ENCODE results near the gene XRCC5. TPM values are rescaled to one million over a fixed set of nuclear protein-coding genes. Genes with fewer than 3 reads are reported as not detected.

Gene XRCC5
- total RNA-seq, 1 donor from 2014 or later, result 807 TPM

- Mint-ChIP-seq H3K4me1 (peaks cover 1% of the 10 kb centered on the region), H3K27ac (no peak overlapping the region), H3K36me3 (peaks cover 13% of the 10 kb centered on the region), H3K27me3 (ENCODE audit: insufficient read depth, low read depth) (no peaks in the 10 kb centered on the region), H3K4me3 (no peak overlapping the region), H3K9me3 (peaks cover 18% of the 10 kb centered on the region)
- H3K27ac ChIP-seq, result no peak overlapping the region
- TF ChIP-seq, protein P1, sequence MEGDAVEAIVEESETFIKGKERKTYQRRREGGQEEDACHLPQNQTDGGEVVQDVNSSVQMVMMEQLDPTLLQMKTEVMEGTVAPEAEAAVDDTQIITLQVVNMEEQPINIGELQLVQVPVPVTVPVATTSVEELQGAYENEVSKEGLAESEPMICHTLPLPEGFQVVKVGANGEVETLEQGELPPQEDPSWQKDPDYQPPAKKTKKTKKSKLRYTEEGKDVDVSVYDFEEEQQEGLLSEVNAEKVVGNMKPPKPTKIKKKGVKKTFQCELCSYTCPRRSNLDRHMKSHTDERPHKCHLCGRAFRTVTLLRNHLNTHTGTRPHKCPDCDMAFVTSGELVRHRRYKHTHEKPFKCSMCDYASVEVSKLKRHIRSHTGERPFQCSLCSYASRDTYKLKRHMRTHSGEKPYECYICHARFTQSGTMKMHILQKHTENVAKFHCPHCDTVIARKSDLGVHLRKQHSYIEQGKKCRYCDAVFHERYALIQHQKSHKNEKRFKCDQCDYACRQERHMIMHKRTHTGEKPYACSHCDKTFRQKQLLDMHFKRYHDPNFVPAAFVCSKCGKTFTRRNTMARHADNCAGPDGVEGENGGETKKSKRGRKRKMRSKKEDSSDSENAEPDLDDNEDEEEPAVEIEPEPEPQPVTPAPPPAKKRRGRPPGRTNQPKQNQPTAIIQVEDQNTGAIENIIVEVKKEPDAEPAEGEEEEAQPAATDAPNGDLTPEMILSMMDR (IDR thresholded peaks at IDR 0.05), result no peak
- no peak for TF ChIP-seq EZH2 (IDR thresholded peaks at IDR 0.05)
- no peak for TF ChIP-seq EZH2phosphoT487 (IDR thresholded peaks at IDR 0.05)
- H3K36me3 ChIP-seq, result no peaks in the 10 kb centered on the region
- DNase-seq (ENCODE audit: low spot score), result no peak
- no peak overlapping the region for H3K9ac ChIP-seq
- no peaks in the 10 kb centered on the region for H3K79me2 ChIP-seq (ENCODE audit: low read depth)
- H2AFZ ChIP-seq (replicated peaks), result no peak overlapping the region
- H3K4me1 ChIP-seq, result no peaks in the 10 kb centered on the region
- no peak overlapping the region for H3K4me3 ChIP-seq
- H3K4me2 ChIP-seq, result no peak overlapping the region
- no peaks in the 10 kb centered on the region for H3K27me3 ChIP-seq
- H4K20me1 ChIP-seq (ENCODE audit: low read depth), result no peaks in the 10 kb centered on the region
- H3F3A ChIP-seq (ENCODE audit: low read depth), result no peaks in the 10 kb centered on the region
- H3K9me3 ChIP-seq (ENCODE audit: low read depth), result no peaks in the 10 kb centered on the region
These were observed 127.3 kb downstream of the XRCC5 start for GRCh38 chr2:216236486-216236885.

DNA sequence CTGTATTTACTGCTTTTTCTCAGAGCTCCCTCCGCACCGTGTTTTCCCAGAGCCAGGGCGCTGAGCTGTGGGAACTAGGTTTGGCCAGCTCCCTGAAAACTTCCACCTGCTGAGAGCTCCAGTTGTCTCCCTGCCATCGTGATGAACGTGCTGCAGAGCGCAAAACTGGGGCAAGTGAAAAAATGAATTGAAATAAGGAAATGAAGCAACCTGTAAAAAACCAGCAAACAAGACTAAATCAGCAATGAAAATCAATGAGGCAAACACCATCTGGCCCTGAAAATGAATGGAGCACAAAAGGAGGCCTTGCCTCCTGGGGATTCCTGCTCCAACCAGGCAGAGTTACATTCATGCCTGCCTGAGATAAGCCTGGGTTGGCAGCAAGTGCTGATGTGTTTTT lies 133.2 kb downstream of the XRCC5 start:
- Mint-ChIP-seq H3K4me1 (peaks cover 17% of the 10 kb centered on the region), H3K36me3 (no peaks in the 10 kb centered on the region), H3K4me3 (no peak overlapping the region), H3K9me3 (no peaks in the 10 kb centered on the region), H3K27me3 (ENCODE audit: insufficient read depth, low read depth) (no peaks in the 10 kb centered on the region), H3K27ac (peak overlapping the region; percentile 55)
- H3K4me2 ChIP-seq, result peak overlapping the region; percentile 56
- no peak overlapping the region for H3K9ac ChIP-seq
- H3K4me3 ChIP-seq, result no peak overlapping the region
- H4K20me1 ChIP-seq (ENCODE audit: low read depth), result no peaks in the 10 kb centered on the region
- no peaks in the 10 kb centered on the region for H3K9me3 ChIP-seq (ENCODE audit: low read depth)
- DNase-seq (ENCODE audit: low spot score), result peak; percentile 52
- H3K27me3 ChIP-seq, result no peaks in the 10 kb centered on the region
- peaks cover 13% of the 10 kb centered on the region for H3K4me1 ChIP-seq
- H2AFZ ChIP-seq (replicated peaks), result peak overlapping the region; percentile 19
- no peak for TF ChIP-seq EZH2 (IDR thresholded peaks at IDR 0.05)
- TF ChIP-seq EZH2phosphoT487 (IDR thresholded peaks at IDR 0.05), result no peak
- TF ChIP-seq, protein P1 (IDR thresholded peaks at IDR 0.05), result no peak
- H3K27ac ChIP-seq, result peak overlapping the region; percentile 34
- no peaks in the 10 kb centered on the region for H3K36me3 ChIP-seq
- H3F3A ChIP-seq (ENCODE audit: low read depth), result peaks cover 11% of the 10 kb centered on the region
- no peaks in the 10 kb centered on the region for H3K79me2 ChIP-seq (ENCODE audit: low read depth)

DNA sequence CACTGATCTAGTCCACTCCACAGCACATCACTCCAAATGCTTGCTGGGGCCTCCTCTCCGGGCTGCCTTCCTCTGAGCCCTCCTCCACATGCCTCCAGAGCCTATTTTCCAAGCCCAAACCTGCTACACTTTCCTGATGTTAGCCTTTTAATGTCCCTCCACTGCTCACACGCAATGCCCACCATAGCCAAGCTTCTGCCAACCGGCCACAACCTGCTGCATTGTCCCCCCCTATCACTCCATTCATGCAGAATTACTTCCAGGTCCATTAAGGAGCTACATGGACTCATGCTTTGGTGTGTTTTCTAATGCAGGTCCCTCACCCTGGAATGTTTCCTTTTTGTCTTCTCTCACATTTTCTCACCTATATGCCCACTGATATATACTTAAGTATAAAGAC lies 133.9 kb downstream of the XRCC5 start:
- DNase-seq (ENCODE audit: low spot score), result no peak
- Histone ChIP-seq H3K79me2 (ENCODE audit: low read depth) (no peaks in the 10 kb centered on the region), H3K4me2 (peak overlapping the region; percentile 56), H3K9ac (no peak overlapping the region), H4K20me1 (ENCODE audit: low read depth) (no peaks in the 10 kb centered on the region), H3K4me3 (no peak overlapping the region), H3K9me3 (ENCODE audit: low read depth) (no peaks in the 10 kb centered on the region), H2AFZ (replicated peaks) (no peak overlapping the region), H3K27ac (no peak overlapping the region), H3F3A (ENCODE audit: low read depth) (peaks cover 11% of the 10 kb centered on the region), H3K36me3 (no peaks in the 10 kb centered on the region), H3K4me1 (peaks cover 13% of the 10 kb centered on the region), H3K27me3 (no peaks in the 10 kb centered on the region)
- Mint-ChIP-seq H3K27ac (no peak overlapping the region), H3K4me3 (no peak overlapping the region), H3K27me3 (ENCODE audit: insufficient read depth, low read depth) (no peaks in the 10 kb centered on the region), H3K4me1 (peaks cover 17% of the 10 kb centered on the region), H3K36me3 (no peaks in the 10 kb centered on the region), H3K9me3 (no peaks in the 10 kb centered on the region)
- TF ChIP-seq EZH2 (IDR thresholded peaks at IDR 0.05) (no peak), EZH2phosphoT487 (IDR thresholded peaks at IDR 0.05) (no peak)
- TF ChIP-seq, protein P1 (IDR thresholded peaks at IDR 0.05), result no peak

All from neural progenitor cell (in vitro differentiated cells).